NCI-H2227 treated with DMSO at 0.1 percent for 48 hours (cell line): ENCODE data around the gene UBN1.
"Not testable (repeated sequence)": the region's sequence is repeated elsewhere in the genome, so short reads cannot be mapped to it uniquely, and the experiment has no call there.

ENCODE experiments used
- DNase-seq: peaks from one replicate; lab custom pipeline; 2025; lab: John Stamatoyannopoulos, UW

The UBN1 gene

DNA sequence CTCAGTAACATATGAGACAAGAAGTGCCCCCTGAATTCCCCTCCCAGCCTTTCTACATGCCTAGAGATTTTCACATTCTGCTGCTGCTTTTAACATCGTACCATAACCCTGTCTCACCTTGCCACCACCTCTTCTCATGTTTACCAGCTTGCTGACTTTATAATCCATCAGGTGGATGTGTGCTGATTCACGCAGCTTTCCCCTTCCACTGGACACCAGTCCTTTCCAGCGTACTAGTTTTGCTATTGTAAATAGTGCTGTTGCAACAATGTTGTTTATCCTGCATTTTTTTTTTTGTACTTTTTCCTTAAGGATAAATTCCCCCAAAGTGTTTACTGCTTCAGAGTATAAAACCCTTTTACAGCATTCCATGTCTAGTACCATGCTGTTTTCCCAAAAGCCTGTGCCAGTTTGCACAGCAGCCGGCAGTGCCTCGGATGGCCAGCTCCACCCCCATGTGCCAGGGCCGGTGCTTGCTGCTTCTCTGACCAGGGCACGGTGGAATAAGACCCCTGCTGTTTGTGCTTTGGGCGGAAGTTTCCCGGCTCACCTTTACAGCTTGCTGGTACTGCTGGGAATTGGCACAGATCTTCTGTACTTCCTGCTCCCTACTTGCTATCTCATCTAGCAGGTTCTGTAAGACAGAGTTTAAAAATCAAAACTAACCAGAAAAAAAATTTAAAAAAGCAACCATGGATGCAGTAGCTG is 41.3 kb downstream of the UBN1 start:
- DNase-seq, result no peak

GRCh38 chr16:4890026-4890425 is 42.7 kb downstream of the UBN1 start:
- DNase-seq, result no peak

DNA sequence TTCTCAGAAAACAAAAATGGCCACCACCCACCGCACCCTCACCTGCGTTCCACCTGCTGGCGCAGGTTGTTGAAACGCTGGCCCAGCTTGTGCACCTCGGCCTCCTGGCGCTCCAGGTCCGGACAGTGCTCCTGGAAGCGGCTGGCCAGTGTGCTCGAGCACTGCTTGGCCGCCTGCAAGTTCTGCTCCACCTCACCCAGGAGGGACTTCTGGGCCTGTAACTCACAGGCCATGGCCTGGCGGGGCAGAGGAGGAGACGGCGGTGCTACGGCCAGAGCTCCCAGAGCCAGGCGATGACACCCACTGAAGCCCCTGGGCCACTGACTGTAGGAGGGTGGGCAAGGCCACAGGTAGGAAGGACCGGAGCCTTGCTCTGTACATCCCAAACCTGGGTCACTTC is 43.4 kb downstream of the UBN1 start:
- DNase-seq, result no peak

DNA sequence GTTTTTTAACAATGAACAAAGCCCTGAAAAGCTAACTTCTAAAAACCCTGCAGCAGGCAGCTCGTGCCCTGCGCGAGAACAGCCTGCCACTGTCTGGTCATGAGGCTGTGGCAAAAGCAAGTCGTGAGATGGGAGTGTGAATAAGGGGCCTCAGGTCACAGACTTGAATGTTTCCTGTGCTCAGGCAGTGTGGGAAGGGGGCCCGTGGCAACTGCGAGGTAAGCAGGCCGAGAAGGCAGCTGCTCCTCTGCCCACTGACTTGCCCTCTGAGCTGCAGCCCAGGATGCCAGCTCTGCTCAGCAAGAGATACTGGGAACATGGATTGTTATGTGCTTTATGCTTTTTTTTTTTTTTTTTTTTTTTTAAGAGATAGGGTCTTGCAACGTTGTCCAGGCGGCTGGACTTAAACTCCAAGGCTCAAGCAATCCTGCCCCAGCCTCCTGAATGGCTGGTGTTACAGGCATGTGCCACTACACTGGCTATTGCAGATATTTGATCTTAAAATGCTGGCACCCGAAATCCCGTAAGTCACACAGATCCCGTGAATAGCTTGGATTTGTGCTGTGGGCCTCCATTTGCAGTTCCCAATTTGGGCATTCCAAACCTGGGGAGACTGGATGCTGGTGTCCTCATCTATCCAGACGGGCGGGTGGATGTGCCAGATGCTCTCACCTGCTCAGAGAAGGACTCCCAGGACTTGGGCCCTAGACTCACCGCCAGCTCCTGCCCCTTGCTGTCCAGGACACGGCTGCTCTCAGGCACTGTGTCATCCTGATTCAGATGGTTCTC is 44.0 kb downstream of the UBN1 start:
- no peak for DNase-seq

- no peak for DNase-seq
These were observed 44.6 kb downstream of the UBN1 start for GRCh38 chr16:4891886-4892216.

GRCh38 chr16:4892361-4893102 is 45.3 kb downstream of the UBN1 start:
- DNase-seq, result no peak

- DNase-seq, result no peak
These were observed 46.0 kb downstream of the UBN1 start for GRCh38 chr16:4893103-4893862.

DNA sequence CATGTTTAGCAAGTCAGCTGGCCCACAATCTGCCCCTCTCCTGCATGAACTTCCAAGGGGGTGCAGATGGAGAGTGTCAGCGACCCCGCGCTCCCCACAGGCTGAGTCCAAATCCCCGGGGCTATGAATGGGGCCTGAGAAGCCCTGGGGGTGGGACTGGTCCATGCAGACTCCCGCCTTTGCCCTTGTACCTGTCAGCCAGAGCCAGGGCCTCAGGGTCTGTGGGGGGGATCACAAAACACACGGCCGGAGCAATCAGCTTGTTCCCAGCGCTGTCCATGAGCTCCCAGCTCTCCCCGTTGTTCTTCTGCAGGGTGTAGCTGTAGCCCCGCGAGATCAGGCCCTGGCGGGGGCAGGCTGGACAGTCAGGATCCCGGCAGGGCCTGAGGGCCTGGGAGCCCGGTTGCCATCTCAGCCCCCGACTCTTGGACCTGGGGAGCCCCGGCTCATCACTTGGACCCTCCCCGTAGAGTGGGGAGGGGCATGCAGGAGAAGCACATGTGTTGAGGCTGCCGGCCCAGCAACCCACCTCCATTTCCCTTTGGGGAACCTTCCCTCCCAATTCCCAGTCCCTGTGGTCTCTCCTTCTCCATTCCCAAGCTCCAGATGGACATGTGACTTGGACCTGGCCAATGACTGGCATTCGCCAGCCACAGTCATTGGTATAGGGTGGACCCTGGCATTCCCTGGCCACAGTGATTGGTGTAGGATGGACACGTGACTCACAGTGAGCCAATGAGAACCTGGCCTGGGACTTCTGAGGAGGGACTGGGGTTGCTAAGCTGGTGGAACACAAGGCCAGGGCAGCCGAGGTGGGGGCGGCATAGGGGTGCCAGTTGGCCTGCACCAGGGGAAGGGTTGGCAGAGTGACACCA is 47.2 kb downstream of the UBN1 start:
- no peak for DNase-seq

DNA sequence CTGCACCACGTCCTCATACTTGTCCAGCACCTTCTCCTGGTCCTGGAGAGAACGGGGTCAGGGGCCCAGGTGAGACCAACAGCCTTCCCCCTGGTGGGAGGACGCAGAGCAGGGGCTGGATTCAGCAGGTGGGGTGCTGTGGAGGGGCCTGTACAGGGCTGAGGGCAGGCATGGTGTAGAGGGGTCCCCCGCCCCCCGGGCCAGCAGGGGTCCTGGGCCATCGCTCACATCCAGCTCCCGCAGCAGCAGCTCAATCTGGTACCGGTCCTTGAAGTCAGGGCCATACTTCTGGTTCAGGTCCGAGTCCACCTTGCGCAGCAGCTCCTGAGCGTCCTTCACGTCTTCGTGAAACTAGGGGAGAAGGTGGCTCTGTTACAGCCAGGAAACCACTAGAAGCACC is 48.1 kb downstream of the UBN1 start:
- DNase-seq, result no peak

DNA sequence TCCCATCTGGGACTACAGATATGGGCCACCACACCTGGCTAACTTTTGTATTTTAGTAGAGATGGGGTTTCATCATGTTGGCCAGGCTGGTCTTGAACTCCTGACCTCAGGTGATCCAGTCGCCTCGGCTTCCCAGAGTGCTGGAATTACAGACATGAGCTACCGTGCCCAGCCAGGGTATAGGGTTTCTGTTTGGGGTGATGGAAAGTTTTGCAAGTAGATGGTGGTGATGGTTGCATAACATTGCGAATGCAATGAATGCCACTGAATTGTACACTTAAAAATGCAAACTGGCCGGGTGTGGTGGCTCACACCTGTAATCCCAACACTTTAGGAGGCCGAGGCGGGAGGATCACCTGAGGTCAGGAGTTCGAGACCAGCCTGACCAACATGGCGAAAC is 49.5 kb downstream of the UBN1 start:
- not testable (repeated sequence) for DNase-seq

- no peak for DNase-seq
These were observed 50.0 kb downstream of the UBN1 start for GRCh38 chr16:4897328-4897727.

- DNase-seq, result no peak
These were observed 51.7 kb downstream of the UBN1 start for GRCh38 chr16:4898811-4899473.

DNA sequence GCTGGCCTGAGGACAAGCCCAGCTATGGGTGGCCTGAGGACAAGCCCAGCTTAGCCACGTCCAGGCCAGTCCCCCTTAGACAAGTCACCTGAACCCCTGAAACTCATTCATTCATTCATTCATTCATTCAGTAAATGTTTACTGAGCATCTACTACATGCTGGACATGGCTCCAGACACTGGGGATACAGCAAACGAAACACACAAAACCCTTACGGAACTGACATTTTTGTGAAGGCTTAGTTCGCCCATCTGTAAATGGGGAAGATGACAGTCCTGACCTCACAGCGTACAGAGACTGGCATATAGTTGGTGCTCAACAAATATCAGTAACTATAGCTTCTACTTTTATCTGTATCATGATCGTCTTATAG is 52.2 kb downstream of the UBN1 start:
- DNase-seq, result no peak

DNA sequence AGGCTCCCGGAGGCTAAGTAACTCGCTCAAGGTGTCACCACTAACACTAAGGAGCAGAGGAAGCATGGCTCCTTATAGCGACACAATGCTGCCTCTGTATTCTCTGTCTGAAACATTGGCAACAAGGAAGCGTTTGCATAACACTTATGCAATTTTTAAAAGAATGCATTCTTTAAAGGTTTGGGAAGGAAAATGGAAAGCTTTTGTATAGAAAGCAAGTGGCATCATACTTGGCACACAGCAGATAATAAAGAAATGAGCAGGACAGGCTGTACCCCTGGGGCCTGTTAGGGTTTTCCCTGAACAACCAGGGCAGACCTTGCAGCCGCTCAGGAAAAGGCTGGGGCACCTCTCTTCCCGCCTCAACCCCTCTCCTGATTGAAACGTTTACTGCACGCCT is 52.8 kb downstream of the UBN1 start:
- no peak for DNase-seq

DNA sequence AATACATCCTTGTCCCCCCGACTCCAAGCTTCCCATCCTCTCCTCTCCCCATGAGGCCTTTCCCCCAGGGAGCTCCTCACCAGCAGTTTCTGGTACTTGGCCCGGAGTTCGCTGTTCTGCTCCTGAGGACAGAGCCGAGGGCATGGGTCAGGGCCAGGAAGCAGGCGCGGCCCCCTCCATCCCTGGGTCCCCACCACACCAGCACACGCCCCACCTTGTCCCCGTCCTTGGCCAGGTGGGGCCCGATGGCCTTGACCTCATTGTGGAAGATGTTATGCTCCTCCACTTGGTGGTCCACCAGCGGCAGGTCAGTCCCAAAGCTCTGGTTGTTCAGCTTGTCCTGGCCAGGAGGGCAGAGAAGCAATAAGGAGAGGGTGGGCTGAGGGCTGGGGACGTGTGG is 53.5 kb downstream of the UBN1 start:
- DNase-seq, result no peak

DNA sequence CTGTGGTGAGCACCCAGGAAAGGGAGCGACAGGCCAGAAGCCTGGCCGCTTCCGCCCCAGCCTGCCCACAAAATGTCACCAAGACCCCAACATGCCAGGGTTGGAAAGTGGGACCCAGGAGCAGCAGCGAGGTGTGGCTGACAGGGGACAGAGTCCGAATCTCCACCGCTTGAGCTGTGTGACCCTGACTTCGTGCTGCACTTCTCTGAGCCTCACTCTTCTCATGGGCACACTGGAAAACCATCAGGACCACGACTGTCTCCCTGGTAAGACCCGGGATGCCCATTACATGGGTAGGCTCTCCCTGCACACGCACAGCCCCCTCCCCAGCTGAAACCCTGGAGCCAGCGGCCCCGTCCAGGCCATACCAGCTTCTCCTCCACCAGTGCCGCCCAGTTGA is 54.8 kb downstream of the UBN1 start:
- DNase-seq, result no peak

DNA sequence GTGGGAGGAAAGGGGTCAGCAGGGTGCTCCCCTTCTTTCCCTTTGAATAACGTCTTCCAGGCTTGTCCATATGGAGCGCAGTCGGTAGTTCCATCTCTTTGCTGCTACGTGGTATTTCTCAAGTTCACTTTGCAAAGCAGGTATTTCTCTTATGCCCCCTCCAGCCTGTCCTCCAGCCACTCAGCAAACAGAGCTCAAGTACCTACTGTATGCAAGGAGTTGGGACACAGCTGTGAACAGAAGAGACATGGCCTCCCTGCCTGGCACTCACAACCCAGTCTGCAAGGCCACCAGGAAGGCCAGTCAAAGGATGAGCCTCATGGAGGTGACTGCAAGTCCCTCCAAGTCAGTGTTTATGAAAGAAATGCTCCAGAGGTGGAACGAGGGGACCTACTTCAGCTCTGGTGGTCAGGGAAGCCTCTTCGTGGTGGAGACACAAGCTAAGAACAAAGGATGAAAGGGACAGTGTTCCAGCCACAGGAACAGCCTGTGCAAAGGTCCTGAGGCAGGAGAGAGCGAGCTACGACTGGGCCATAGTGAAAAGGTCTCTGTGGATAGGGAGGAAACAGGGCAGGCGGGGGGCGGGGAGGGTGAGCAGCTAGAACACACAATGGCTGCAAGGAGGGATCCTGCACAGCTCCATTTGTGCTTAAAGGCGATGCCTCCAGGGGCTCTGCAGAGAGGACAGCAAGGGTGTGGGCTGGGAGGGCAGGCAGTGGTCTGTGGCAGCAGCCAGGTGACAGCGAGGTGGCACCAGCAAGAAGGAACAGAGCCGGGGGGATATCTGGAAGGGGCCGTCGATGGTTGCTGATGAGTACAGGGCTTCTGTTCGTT is 57.0 kb downstream of the UBN1 start:
- no peak for DNase-seq

DNA sequence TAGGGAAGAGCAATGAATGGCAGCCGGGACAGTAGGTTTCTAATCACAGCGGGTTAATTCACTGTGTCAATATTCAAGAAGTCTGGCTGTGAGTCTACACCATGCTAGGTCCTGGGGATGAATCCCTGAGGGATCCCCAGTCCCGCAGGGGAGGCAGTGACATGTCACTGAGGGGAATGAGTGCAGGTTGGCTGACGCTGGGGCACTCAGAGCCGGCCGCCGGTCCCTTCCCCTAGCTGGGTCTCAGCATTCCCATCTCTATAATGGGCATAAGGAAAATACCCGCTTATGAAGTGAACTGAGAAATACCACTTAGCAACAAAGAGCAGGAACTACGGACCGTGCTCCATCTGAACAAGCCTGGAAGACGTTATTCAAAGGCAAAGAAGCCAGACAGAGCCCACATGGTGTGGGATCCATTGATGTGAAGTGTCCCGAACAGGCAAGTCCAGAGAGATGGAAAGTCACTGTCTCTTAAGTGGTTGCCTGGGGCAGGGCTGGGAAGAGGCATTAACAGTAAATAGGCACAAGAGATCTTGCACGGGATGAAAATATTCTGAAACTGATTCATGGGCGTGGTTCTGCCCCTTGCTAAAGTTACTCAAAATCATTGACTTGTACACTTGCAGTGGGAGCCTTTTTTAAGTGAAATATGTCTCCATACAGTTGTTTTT is 57.8 kb downstream of the UBN1 start:
- no peak for DNase-seq

DNA sequence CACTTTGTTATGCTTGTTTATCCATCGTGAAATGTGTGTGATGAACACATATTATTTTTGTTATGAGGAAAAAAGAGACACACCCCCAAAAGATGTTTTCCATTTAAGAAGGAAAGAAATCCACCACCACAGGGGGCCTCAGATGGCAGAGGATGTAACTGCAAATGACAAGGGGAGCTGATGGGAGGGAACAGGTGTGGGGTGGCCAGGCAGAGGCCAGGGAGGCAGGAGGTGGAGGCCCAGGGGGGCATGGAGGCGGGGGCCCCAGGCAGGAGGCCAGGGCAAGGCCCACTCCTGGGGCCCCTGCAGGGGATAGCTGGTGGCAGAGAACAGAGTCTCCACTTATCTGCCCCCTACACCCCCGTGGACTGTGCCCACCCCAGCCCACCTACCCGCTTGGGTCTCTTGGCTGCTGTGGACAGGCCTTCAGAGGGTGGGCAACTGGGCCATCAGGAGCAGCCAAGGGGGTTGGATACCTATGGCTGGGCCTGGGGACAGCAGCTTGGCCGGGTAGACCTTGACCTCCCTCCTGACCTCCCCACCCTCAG is 61.6 kb downstream of the UBN1 start:
- no peak for DNase-seq
